HG02973 (cell line): ENCODE data around the gene RAB2B.
"Not testable (repeated sequence)": the region's sequence is repeated elsewhere in the genome, so short reads cannot be mapped to it uniquely, and the experiment has no call there.

Experiments used
- ATAC-seq: cut with Tn5 transposase; IDR thresholded peaks from one replicate; pipeline ENCODE4 v1.9.1; 2021; ENCODE audit warnings: moderate library complexity; ENCODE audit not compliant: unreplicated experiment

RAB2B gene

DNA sequence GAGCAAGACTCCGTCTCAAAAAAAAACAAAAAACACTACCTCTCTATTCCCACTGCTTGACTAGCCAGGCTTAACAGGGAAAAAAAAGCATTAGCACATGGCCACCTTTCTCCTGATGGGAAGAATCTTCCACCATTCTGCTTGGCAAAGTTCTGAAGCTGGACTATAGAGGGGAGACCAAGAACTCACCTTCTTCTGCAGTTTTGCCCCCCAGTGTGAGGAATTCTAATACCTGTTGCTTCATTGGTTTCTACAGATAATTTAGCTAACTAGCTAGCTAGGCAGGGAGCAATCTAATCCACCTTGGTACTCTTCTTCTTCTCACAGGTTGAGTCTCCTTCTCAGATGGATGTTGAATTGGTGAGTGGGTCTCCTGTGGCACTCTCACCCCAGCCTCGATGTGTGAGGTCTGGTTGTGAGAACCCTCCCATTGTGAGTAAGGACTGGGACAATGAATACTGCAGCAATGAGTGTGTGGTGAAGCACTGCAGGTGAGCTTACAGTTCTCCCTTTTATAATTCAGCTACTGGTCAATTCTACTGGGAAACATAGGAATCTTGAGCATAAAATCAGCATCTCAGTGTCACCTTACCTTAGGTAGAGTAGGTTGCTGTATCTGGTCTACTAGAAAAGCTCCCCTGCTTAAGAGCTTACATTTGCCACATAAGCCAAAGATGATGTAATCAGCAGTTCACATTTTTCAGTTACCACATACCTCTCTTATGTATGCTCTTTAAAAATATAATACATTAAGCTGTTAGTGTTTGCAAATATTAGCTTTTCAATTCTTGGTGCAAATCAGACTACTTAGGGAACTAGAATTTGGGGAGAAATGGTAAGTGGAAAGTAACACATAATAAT lies 18.4 kb upstream of the RAB2B start:
- no peak for ATAC-seq

DNA sequence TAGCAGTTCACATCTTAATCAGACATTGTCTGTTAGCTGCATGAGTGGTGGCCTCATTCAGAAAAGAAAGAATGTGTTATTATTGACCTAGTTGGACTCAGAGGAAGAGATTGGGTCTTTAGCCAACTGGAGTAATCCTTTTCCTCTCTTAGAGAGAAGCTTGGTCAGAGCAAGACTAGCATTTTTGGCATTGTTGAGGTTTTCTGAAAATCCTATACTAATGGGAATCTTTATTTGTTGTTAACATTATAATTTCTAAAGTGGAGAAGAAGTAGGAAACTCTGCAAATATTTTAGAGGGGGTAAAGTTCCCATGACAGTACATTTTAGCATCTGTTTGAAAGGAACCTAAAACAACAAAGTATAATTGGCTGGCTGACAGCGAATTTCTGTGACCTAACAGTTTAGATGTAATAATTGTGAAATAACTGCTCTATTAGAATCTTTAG lies 9.9 kb upstream of the RAB2B start:
- ATAC-seq: no peak

DNA sequence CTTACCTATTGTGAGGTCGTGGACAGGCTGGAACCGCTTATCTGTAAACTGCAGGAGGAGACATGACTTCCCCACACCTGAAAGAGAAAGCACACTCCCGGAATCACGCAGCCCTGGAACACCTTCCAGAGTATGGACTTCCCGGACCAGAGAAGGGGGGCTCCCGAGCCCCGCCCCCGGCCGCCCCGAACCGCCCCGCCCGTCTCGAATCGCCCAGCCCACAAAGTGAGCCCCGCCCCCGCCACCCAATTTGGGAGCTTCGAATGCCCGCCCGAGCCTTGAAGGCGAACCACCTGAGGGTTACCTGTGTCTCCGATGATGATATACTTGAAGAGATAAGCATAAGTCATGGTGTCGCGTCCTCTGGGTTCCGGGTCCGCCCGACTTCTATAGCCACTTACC lies 235 bp downstream of the RAB2B start:
- ATAC-seq: peak; percentile 34

DNA sequence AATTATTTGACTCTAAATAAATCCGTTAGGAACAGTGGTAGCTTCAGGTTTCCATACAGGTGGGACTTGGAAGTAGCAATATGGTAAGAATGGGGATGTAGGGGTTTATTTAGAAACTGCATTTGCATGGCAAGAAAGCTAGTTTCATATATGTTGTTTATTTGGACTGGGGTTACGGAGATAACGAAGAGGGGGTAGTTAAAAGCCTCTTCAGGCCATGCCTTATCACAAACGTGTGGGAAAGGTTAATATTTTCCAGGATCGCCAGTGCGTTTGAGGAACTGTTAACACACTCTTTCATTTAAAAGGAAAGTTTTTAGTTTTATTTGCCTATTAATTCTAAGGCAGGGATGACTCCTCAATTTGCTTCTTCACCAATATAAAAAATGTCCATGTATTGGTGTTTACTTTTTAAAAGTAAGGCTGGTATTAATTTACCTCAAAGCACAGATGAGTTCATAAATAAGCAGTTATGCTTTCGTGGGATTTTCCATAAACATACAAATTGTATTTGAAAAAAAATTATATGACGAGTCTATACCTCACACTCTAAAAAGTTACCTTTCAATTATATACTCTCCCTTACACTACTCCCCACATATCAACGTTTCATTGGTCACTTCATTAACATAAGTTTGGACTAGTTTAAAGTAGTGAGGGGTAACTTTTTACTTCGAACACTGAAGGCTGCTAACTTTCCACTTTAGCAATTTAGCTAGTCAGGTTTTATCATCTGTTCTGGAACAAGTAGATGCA lies 814 bp downstream of the RAB2B start:
- ATAC-seq: no peak

DNA sequence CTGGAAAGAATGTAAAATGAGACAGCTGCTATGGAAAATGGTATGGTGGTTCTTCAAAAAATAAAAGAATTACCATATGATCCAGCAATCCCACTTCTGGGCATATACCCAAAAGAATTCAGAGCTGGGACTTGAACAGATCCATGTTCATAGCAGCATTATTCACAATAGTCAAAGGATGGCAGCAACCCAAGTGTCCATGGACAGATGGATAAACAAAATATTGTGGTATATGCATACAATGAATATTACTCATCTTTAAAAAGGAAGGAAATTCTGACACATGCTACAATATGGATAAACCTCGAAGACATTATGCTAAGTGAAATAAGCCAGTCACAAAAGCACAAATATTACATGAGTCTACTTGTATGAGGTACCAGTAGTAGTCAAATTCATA lies 9.1 kb downstream of the RAB2B start:
- ATAC-seq: no peak

DNA sequence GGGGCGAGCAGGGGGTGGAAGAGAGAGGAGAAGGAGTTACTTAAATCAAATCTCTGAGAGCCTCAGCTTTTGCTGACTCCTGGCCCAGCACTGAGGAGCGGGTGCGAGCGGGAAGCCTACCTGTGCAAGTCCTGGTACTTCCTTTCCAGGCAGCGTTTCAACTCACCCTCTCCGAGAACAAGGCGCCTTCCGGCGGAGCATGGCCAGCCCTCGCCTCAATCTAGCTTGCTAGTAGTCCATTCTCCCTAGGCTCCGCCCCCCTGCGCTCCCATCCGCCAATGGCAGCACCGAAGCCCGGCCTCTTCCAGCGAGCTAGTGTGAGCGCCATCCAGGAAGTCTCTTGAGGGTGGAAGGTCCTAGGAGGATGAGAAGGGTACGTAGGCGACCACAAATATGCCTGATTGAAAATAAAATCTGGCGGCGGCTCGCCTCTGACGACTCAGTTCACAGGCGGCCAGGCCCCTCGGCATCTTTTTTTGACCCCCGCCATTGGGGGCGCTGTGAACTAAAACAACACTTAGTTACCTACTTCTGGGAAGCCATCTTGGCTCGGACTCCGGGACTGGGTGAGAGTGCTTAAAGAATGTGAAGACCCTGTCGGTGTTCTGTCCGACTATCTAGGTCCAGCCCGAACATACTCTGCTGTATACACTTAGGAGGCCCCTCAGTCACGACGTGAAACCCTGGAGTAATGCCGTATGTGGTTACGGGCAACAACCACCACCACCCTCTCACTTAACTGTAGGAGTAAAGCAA lies 20.7 kb downstream of the RAB2B start, which contains the start of gene CHD8:
TSS of gene CHD8 (minus strand) at position 212 of the 756 bp plus-strand sequence. CDS start 24,480 bp downstream, outside the sequence.
- ATAC-seq: peak; percentile 94

DNA sequence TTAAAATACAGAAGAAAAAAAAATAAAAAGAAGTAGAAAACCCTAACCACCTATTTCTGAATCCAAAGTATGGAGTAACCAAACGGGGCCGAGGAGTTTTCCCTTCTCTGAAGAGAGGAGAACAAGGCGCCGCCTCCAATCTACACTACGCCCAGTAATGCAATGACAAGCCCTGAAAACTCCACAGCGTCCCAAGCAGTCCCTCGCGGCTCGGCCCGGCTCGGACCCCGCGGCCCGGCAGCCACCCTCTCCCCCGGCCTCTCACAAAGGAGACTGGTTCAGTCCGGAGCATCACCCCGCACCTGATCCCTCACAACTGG lies 21.2 kb downstream of the RAB2B start:
- ATAC-seq: peak; percentile 30

DNA sequence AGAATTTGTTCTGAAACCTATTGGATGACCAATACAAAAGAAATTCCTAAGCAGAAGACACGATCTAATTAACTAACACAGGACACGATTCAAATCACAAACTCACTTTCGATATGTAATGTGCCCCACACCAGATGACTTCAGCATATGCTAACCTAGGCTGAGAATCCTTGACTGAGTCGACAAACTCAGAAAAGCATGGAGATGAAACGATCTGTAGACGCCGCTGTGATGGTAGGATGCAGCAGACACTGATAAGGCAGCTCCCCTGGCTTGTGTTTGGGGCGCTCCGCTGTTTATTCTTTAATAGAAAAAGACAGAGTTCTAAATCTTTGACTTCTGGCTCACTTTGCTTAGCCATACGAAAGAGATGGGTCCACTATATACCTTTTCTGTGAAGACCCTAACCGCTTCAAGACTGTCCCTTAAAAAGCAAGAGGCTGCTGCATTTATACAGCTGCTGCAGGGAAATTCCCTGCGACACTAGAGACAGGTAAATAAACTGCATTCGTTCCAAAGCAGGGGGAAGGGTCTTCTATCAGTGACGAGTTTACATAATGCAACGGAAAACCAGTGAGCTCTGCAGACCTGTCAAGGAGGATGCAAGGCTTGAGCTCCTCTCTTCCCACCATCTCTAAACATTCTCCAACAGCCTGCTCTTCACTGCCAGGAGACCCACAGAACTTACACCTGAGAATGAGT lies 21.8 kb downstream of the RAB2B start:
- no peak for ATAC-seq

DNA sequence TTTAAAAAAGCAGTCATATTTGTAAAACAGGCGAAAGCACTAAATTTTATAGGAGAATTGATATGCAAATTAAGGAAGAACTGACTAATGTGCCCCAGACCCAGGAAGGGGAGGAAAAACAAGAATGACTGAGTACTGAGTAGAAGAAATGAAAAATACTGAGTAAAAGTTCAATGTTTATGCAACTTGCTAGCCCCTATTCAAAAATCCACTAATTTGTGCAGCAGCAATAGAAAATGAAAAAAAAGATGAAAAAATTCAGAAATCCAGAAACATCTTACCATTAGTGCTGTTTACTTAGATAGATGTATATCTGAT lies 26.9 kb downstream of the RAB2B start:
- no peak for ATAC-seq

DNA sequence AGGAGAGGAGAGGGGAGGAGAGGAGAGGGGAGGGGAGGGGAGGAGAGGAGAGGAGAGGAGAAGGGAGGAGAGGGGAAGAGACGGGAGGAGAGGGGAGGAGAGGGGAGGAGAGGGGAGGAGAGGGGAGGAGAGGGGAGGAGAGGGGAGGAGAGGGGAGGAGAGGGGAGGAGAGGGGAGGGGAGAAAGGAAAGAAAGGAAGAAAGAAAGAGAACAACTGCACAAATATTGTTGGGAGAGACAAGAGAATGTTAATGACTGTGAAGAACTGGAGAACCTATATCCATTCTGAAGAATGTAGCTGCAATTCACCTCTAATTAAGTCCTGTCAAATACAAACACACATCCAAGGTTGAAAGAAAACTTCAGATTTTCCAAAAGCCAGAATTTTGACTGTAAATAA lies 34.1 kb downstream of the RAB2B start:
- not testable (repeated sequence) for ATAC-seq

DNA sequence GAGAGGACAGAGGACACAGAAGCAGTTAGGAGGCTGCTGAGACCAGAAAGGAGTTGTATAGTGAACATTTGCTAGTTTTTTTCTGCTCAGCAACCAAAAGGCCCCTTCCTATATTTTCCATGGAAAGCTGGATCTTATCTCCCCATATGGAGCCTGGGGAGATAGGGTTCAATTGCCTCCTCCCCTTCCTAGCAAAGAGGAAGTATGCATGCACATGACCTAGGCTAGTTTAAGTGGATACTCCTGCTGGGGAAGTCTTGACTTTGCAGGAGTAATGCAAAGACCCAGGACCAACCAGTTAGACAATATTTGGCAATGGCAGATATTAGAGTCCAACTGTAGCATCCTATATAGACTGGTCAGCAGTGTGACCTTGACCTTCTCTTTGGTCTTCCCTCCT lies 35.9 kb downstream of the RAB2B start:
- ATAC-seq: no peak

DNA sequence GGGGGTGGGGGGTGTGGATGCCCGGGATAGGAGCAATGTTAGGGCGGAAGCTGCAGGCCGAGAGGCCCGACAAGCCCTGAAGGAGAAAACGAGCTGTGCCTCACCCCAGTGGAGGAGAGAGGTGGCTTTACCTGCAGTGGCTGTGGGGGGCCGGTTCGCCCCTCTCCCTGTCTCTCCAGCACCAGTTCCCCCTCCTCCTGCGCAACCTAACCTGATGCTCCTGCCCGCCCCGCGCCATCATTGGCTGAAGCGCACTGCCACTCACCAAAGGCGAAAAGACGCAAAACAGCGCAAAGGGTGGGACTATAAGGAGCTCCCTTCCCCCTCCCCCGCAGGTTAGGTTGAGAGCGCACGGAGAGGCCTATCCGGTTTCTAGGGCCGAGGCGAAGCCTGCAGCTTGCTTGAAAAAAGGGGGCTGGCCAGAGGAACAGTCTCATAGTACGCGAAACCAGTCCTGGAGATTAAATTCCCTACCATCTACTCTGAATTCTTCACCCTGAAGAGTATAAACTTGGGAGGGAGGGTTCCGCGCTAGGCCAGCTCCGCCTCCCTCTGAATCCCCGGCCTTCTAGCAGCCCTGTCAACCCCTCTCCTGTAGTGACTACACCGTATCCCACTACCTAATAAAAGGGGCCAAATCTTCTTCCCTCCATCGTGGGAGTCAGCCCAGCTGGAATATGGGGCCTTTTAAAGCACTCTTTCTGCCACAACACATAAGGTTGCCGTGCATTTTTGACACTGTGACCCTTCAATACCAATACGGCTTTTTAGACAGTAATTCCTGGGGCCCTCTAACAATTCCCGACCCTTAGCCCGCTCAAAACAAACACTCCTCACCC lies 39.5 kb downstream of the RAB2B start:
- peak; percentile 99 for ATAC-seq

DNA sequence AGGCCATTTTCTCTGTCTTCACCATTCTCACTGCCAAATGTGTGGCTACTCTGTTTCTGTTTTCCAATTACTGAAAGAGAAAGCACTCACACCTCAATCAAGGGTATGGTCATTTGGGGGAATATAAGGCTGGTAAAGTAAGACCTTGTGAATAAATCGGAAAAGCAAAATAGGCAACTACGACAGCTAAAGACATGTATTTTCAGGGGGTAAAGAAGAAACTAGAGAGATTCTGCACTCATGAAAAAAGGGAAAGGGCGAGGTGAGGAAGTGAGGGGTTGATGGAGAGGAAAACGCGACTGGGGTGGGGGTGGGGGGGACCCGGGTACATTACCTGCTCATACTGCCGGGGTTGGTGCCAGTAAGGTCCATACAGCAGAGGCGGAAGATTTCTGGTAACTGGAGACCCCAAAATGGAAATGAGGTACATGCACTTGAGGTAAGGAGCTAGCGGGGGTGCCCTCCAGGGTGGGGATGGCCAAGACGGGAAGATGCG lies 40.1 kb downstream of the RAB2B start:
- ATAC-seq: peak; percentile 26

DNA sequence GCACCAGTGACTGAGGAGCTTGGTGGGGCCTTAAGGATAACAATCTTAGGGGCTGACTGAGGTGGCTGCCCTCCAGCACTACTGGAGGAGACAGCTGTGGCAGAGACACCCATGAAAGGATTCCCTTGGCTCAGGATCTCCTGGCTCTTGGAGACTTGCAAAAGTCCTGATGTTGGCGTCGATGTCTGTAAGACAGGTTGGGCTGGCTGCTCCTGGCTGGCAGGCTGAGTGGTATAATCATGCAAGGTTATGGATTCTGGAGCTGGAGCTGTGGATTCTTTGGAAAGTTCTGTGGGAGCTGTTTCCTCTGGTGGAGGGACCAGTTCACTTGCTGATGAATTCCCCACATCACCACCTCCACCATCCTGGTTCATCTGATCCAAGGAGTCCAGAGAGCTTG lies 45.6 kb downstream of the RAB2B start:
- ATAC-seq: no peak

DNA sequence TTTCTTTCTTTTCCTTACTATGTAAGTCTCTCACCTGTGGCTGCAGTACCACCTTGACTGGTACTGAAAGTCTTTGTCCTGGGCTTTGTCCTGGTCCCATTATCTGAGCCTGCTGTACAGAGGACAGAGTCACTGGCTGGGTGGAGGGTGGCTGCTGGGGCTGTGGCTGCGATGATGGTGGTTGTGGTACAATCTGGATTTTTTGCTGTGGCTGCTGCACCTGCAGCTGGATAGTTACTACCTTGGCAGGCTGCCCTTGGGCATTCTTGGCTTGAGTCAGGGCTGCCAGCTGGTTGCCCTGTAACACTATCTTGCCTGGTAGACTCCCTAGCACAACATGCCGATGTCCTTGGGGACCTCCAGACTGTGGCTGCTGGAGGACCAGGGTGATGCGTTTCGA lies 47.8 kb downstream of the RAB2B start:
- ATAC-seq: no peak

DNA sequence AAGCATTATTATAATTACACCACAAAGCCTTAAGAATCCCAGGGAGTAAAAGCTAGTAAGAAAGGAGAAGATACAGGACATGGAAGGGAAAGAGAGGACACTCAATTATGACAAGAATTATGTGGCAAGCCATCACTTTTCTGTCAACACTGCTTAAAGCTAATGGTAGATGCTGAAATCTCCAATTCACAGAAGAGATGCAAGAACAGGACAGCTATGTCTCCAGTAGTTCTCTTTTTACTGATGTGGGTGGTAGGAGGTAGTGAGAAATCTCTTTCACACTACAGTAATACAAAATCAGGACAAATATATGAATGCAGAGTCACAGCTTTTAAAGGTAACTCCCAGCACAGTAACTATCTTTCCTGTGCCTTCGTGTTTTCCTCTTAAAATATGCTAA lies 50.1 kb downstream of the RAB2B start:
- ATAC-seq: no peak

DNA sequence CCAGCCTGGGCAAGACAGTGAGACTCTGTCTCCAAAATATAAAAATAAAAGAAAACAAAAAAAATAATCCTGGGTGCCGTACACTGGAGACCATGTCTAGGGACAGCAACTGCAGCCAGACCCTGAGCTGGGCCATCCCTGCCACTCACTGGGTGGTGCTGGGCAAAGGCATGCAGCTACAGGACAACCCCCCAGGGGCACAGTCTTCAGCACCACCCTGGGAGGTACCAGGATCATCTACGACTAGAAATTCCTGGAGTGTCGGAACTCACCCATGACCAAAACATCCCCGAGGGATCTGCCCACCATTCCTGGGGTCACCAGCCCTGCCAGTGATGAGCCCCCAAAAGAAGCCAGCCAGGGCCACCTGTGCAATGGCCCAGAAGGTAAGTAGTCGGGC lies 57.2 kb downstream of the RAB2B start:
- ATAC-seq: no peak

DNA sequence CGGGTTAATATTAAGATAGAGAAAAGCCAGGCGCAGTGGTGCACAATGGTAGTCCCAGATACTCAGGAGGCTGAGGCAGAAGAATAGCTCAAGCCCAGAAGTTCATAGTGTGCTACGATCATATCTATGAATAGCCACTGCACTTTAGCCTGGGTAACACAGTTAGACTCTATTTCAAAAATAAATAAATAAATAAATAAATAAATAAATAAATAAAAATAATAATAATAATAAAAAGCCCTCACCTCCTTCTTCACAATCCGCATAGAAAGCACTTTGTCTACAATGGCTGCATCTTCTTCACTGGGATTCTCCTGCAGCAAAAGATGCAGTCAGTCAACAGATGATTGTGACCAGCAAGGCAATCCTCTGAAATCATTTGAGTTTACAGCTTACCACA lies 61.4 kb downstream of the RAB2B start:
- ATAC-seq: no peak

DNA sequence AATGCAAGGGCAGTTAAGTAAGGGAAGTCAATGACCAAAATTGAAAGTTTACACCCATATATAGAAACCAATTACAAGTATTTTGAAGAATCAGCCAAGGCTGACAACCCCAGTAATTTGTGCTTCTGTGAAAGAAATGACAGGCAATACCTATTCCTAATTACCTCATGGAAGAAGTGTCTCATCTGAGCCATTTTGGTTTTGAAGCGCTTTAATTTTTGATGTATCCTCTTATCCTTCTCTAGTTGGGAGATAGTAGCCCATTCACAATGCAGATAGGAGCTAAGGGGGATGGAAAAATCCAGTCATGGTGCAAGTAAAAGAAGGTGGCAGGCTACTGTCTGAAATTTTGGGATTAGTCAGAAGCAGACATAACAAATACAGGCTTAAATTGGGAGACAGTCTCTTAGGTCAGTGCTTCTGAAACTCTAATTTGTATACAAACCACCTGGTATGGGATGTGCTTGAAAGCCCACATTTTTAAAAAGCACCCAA lies 62.6 kb downstream of the RAB2B start:
- no peak for ATAC-seq
